ENCODE measurements around the gene ASIC2. TPM values are rescaled to one million over a fixed set of nuclear protein-coding genes. Genes with fewer than 3 reads are reported as not detected.

The ASIC2 gene
- total RNA-seq, 2 experiments from 2014 or later = not detected

- intact Hi-C loops (cut with DNase I, micrococcal nuclease) = no loop called here
- no peaks in the 10 kb centered on the region for H3K36me3 ChIP-seq (ENCODE audit: insufficient read depth, low read length)
- ATAC-seq (ENCODE audit: poor library complexity) (no peak), DNase-seq (no peak)
- TF ChIP-seq, protein P1, sequence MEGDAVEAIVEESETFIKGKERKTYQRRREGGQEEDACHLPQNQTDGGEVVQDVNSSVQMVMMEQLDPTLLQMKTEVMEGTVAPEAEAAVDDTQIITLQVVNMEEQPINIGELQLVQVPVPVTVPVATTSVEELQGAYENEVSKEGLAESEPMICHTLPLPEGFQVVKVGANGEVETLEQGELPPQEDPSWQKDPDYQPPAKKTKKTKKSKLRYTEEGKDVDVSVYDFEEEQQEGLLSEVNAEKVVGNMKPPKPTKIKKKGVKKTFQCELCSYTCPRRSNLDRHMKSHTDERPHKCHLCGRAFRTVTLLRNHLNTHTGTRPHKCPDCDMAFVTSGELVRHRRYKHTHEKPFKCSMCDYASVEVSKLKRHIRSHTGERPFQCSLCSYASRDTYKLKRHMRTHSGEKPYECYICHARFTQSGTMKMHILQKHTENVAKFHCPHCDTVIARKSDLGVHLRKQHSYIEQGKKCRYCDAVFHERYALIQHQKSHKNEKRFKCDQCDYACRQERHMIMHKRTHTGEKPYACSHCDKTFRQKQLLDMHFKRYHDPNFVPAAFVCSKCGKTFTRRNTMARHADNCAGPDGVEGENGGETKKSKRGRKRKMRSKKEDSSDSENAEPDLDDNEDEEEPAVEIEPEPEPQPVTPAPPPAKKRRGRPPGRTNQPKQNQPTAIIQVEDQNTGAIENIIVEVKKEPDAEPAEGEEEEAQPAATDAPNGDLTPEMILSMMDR (IDR thresholded peaks at IDR 0.05) = no peak
- no peak overlapping the region for H3K4me3 Mint-ChIP-seq
- no peaks in the 10 kb centered on the region for H3K4me1 ChIP-seq (ENCODE audit: insufficient read depth, low read length)
- no peak overlapping the region for H3K27ac ChIP-seq (ENCODE audit: low read depth in 1 of 2, low read length in 2 of 2)
- H3K36me3 Mint-ChIP-seq (ENCODE audit: low read depth) = no peaks in the 10 kb centered on the region
- no peaks in the 10 kb centered on the region for H3K9me3 ChIP-seq (ENCODE audit: control insufficient read depth in 1 of 2, insufficient read depth in 1 of 2, low read length in 2 of 2)
- peaks cover 9 to 10% of the 10 kb centered on the region in 2 experiments for H3K27me3 ChIP-seq (ENCODE audit: control insufficient read depth in 1 of 2, insufficient read depth in 2 of 2, low read length in 2 of 2)
- H3K9me3 Mint-ChIP-seq = peaks cover 4% of the 10 kb centered on the region
- CTCF ChIA-PET = no interaction called here
- H3K27me3 Mint-ChIP-seq = peaks cover 49% of the 10 kb centered on the region
- H3K4me3 ChIP-seq (ENCODE audit: low read length) = no peak overlapping the region
- no peak overlapping the region for H3K27ac Mint-ChIP-seq
- peaks cover 19% of the 10 kb centered on the region for H3K4me1 Mint-ChIP-seq (ENCODE audit: low read depth)
- POLR2A ChIA-PET = no interaction called here
Measured at GRCh38 chr17:33299115-33299514, 6.0 kb upstream of the ASIC2 start.

DNA sequence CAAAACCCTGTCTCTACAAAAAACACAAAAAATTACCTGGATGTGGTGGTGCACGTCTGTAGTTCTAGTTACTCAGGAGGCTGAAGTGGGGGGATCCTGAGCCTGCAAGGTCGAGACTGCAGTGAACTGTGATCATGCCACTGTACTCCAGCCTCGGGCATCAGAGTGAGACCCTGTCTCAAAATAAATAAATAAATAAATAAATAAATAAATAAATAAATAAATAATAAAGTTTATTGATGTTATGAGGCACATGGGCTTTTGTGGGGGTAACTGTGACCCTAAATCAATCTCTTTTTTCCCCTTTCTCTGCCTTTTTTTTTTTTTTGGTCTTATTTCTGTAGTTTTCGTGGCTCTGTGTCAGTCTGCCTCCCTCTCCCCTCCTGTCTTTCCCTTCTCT is 4.5 kb upstream of the ASIC2 start:
- POLR2A ChIA-PET = no interaction called here
- no peak overlapping the region for H3K27ac ChIP-seq (ENCODE audit: low read depth in 1 of 2, low read length in 2 of 2)
- H3K4me1 ChIP-seq (ENCODE audit: insufficient read depth, low read length) = peaks cover 1% of the 10 kb centered on the region
- Mint-ChIP-seq H3K27ac (no peak overlapping the region), H3K9me3 (peaks cover 4% of the 10 kb centered on the region), H3K4me3 (no peak overlapping the region), H3K36me3 (ENCODE audit: low read depth) (no peaks in the 10 kb centered on the region), H3K4me1 (ENCODE audit: low read depth) (peaks cover 8% of the 10 kb centered on the region), H3K27me3 (peaks cover 52% of the 10 kb centered on the region)
- H3K9me3 ChIP-seq (ENCODE audit: control insufficient read depth in 1 of 2, insufficient read depth in 1 of 2, low read length in 2 of 2) = no peaks in the 10 kb centered on the region
- peaks cover 15 to 17% of the 10 kb centered on the region in 2 experiments for H3K27me3 ChIP-seq (ENCODE audit: control insufficient read depth in 1 of 2, insufficient read depth in 2 of 2, low read length in 2 of 2)
- TF ChIP-seq, protein P1 (IDR thresholded peaks at IDR 0.05) = no peak
- CTCF ChIA-PET = no interaction called here
- DNase-seq = no peak
- intact Hi-C loops (cut with DNase I, micrococcal nuclease) = no loop called here
- no peaks in the 10 kb centered on the region for H3K36me3 ChIP-seq (ENCODE audit: insufficient read depth, low read length)
- ATAC-seq (ENCODE audit: poor library complexity) = no peak
- no peak overlapping the region for H3K4me3 ChIP-seq (ENCODE audit: low read length)

DNA sequence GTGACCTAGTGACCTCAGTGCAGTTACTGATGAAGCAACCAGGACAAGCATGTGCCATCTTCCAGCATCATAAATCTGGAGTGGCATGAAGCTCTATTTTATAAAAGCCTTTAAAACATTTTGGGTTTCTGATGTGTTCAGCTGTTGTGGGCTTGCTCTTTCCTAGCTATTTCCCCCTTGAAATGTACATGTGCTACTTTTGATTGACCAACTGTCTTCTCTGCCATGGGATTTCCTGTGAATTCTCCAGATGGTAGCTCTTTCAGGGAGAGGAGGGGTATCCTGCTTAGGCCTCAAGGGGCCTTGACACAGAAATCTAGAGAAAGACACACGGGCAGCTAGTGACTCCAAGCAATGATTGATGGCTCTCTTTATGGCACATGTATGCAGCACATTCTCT is 1.9 kb upstream of the ASIC2 start:
- no peak overlapping the region for H3K4me3 Mint-ChIP-seq
- H3K4me1 ChIP-seq (ENCODE audit: insufficient read depth, low read length) = peaks cover 5% of the 10 kb centered on the region
- H3K36me3 ChIP-seq (ENCODE audit: insufficient read depth, low read length) = no peaks in the 10 kb centered on the region
- no peak overlapping the region for H3K4me3 ChIP-seq (ENCODE audit: low read length)
- intact Hi-C loops (cut with DNase I, micrococcal nuclease) = no loop called here
- ChIA-PET CTCF (no interaction called here), POLR2A (no interaction called here)
- H3K27me3 ChIP-seq (ENCODE audit: control insufficient read depth in 1 of 2, insufficient read depth in 2 of 2, low read length in 2 of 2) = peaks cover 27 to 33% of the 10 kb centered on the region in 2 experiments
- H3K27ac Mint-ChIP-seq = no peak overlapping the region
- peaks cover 52% of the 10 kb centered on the region for H3K27me3 Mint-ChIP-seq
- H3K4me1 Mint-ChIP-seq (ENCODE audit: low read depth) = peaks cover 11% of the 10 kb centered on the region
- H3K9me3 ChIP-seq (ENCODE audit: control insufficient read depth in 1 of 2, insufficient read depth in 1 of 2, low read length in 2 of 2) = no peaks in the 10 kb centered on the region
- no peaks in the 10 kb centered on the region for H3K36me3 Mint-ChIP-seq (ENCODE audit: low read depth)
- TF ChIP-seq, protein P1 (IDR thresholded peaks at IDR 0.05) = no peak
- H3K27ac ChIP-seq (ENCODE audit: low read depth in 1 of 2, low read length in 2 of 2) = no peak overlapping the region
- peaks cover 2% of the 10 kb centered on the region for H3K9me3 Mint-ChIP-seq
- DNase-seq (no peak), ATAC-seq (ENCODE audit: poor library complexity) (no peak)

Data from CD4-positive, alpha-beta T cell (primary cell).